Neural progenitor cell (in vitro differentiated cells): Measurements from ENCODE around the gene ARMH3. TPM values are rescaled to one million over a fixed set of nuclear protein-coding genes. Genes with fewer than 3 reads are reported as not detected.
A peak's percentile ranks its signal among the peaks of the same experiment; 100 is the strongest.
"Not testable (repeated sequence)": the region's sequence is repeated elsewhere in the genome, so short reads cannot be mapped to it uniquely, and the experiment has no call there.

ENCODE experiments used
- DNase-seq: peaks from one replicate; pipeline ENCODE4 v3.0.0-alpha.2; 2016; ENCODE audit warnings: low spot score
- H2AFZ ChIP-seq: fragments of 200-600 bp; sonication (generic); replicated peaks from 2 replicates; pipeline ENCODE4 v1.6.1; 2016; ENCODE audit warnings: antibody characterized with exemption
- H3F3A ChIP-seq: fragments of 200-600 bp; sonication (generic); 2 replicates; pipeline ENCODE4 v1.6.1; 2016; ENCODE audit warnings: antibody characterized with exemption, low read depth
- H3K27ac ChIP-seq: fragments of 200-600 bp; sonication (generic); 2 replicates; pipeline ENCODE4 v1.5.1; 2016; ENCODE audit warnings: mild to moderate bottlenecking
- H3K27me3 ChIP-seq: fragments of 200-600 bp; sonication (generic); 2 replicates; pipeline ENCODE4 v1.6.1; 2016; ENCODE audit warnings: mild to moderate bottlenecking, moderate library complexity
- H3K36me3 ChIP-seq: fragments of 200-600 bp; sonication (generic); 2 replicates; pipeline ENCODE4 v1.5.1; 2016
- H3K4me1 ChIP-seq: fragments of 200-600 bp; sonication (generic); 2 replicates; pipeline ENCODE4 v1.6.1; 2016; ENCODE audit warnings: mixed run types
- H3K4me2 ChIP-seq: fragments of 200-600 bp; sonication (generic); 2 replicates; pipeline ENCODE4 v1.6.1; 2016
- H3K4me3 ChIP-seq: fragments of 200-600 bp; sonication (generic); 2 replicates; pipeline ENCODE4 v1.5.1; 2016
- H3K79me2 ChIP-seq: fragments of 200-600 bp; sonication (generic); 2 replicates; pipeline ENCODE4 v1.6.1; 2016; ENCODE audit warnings: low read depth
- H3K9ac ChIP-seq: fragments of 200-600 bp; sonication (generic); 2 replicates; pipeline ENCODE4 v1.6.1; 2016
- H3K9me3 ChIP-seq: fragments of 200-600 bp; sonication (generic); 2 replicates; pipeline ENCODE4 v1.5.1; 2016; ENCODE audit warnings: low read depth
- H4K20me1 ChIP-seq: fragments of 200-600 bp; sonication (generic); 2 replicates; pipeline ENCODE4 v1.6.1; 2016; ENCODE audit warnings: low read depth
- H3K27ac Mint-ChIP-seq: 3 replicates; pipeline ENCODE4 v1.8.0; 2021; ENCODE audit warnings: mixed read lengths
- H3K27me3 Mint-ChIP-seq: 2 replicates; pipeline ENCODE4 v1.8.0; 2022; ENCODE audit warnings: low read depth, mild to moderate bottlenecking, inconsistent platforms, moderate library complexity, mixed read lengths; ENCODE audit not compliant: insufficient read depth
- H3K36me3 Mint-ChIP-seq: 3 replicates; pipeline ENCODE4 v1.8.0; 2021; ENCODE audit warnings: mixed read lengths
- H3K4me1 Mint-ChIP-seq: 3 replicates; pipeline ENCODE4 v1.8.0; 2021; ENCODE audit warnings: mixed read lengths
- H3K4me3 Mint-ChIP-seq: 3 replicates; pipeline ENCODE4 v1.8.0; 2021; ENCODE audit warnings: mild to moderate bottlenecking, moderate library complexity, mixed read lengths
- H3K9me3 Mint-ChIP-seq: 3 replicates; pipeline ENCODE4 v1.8.0; 2020; ENCODE audit warnings: mixed read lengths
- CTCF ChIP-seq: fragments of 200-600 bp; sonication (generic); IDR thresholded peaks from 2 replicates; pipeline ENCODE4 v1.5.1; 2017; ENCODE audit warnings: antibody characterized with exemption, mild to moderate bottlenecking
- EZH2 ChIP-seq: fragments of 200-600 bp; sonication (generic); IDR thresholded peaks from 2 replicates; pipeline ENCODE4 v1.6.1; 2017; ENCODE audit warnings: antibody characterized with exemption, mild to moderate bottlenecking, moderate library complexity
- EZH2phosphoT487 ChIP-seq: fragments of 200-600 bp; sonication (generic); IDR thresholded peaks from 2 replicates; pipeline ENCODE4 v1.6.1; 2017; ENCODE audit warnings: antibody characterized with exemption
- total RNA-seq: library from RNA; depleted of rRNA; stranded (reverse); fragments of >200 nt; gene quantifications from 2 replicates; pipeline ENCODE4 v1.2.3, GENCODE V29; 2015; ENCODE audit warnings: low replicate concordance

Gene ARMH3
- total RNA-seq, 1 donor from 2014 or later = 14.5 TPM

GRCh38 chr10:102059987-102060386 is 4.0 kb upstream of the ARMH3 start:
- Mint-ChIP-seq H3K36me3 (no peaks in the 10 kb centered on the region), H3K27ac (no peak overlapping the region), H3K9me3 (no peaks in the 10 kb centered on the region), H3K27me3 (peaks cover 16% of the 10 kb centered on the region), H3K4me1 (peaks cover 7% of the 10 kb centered on the region), H3K4me3 (no peak overlapping the region)
- Histone ChIP-seq H3K4me1 (no peaks in the 10 kb centered on the region), H3K4me2 (no peak overlapping the region), H4K20me1 (peaks cover 5% of the 10 kb centered on the region), H3K27ac (no peak overlapping the region), H3K4me3 (no peak overlapping the region), H3K9me3 (no peaks in the 10 kb centered on the region), H3F3A (peaks cover 20% of the 10 kb centered on the region), H3K9ac (no peak overlapping the region), H3K36me3 (no peaks in the 10 kb centered on the region), H2AFZ (no peak overlapping the region), H3K27me3 (peaks cover 14% of the 10 kb centered on the region), H3K79me2 (peaks cover 6% of the 10 kb centered on the region)
- no peak for TF ChIP-seq EZH2
- DNase-seq = no peak

GRCh38 chr10:102054881-102055646 is 909 bp downstream of the ARMH3 start:
- Histone ChIP-seq H3K79me2 (peaks cover 56% of the 10 kb centered on the region), H3K4me3 (peak overlapping the region; percentile 81), H3K4me2 (peak overlapping the region; percentile 88), H3F3A (peaks cover 18% of the 10 kb centered on the region), H2AFZ (peak overlapping the region; percentile 90), H3K27ac (peak overlapping the region; percentile 49), H4K20me1 (peaks cover 46% of the 10 kb centered on the region)
- H3K4me1 ChIP-seq, H3K9me3 ChIP-seq, H3K27me3 ChIP-seq, DNase-seq, H3K27me3 Mint-ChIP-seq, H3K9me3 Mint-ChIP-seq, H3K36me3 ChIP-seq, H3K36me3 Mint-ChIP-seq, H3K9ac ChIP-seq: not testable (repeated sequence)
- Mint-ChIP-seq H3K4me3 (peak overlapping the region; percentile 98), H3K27ac (peak overlapping the region; percentile 92), H3K4me1 (peaks cover 17% of the 10 kb centered on the region)

- Mint-ChIP-seq H3K4me3 (no peak overlapping the region), H3K4me1 (peaks cover 9% of the 10 kb centered on the region), H3K36me3 (no peaks in the 10 kb centered on the region), H3K27ac (no peak overlapping the region), H3K27me3 (no peaks in the 10 kb centered on the region), H3K9me3 (no peaks in the 10 kb centered on the region)
- Histone ChIP-seq H3K27me3 (no peaks in the 10 kb centered on the region), H3K9me3 (no peaks in the 10 kb centered on the region), H3F3A (no peaks in the 10 kb centered on the region), H3K4me3 (no peak overlapping the region), H2AFZ (no peak overlapping the region), H3K36me3 (no peaks in the 10 kb centered on the region), H3K4me2 (no peak overlapping the region), H4K20me1 (peaks cover 53% of the 10 kb centered on the region), H3K9ac (no peak overlapping the region), H3K79me2 (peaks cover 97% of the 10 kb centered on the region), H3K4me1 (no peaks in the 10 kb centered on the region), H3K27ac (no peak overlapping the region)
- TF ChIP-seq CTCF (no peak), EZH2phosphoT487 (no peak), EZH2 (no peak)
- DNase-seq = no peak
Measured at GRCh38 chr10:102046095-102046494, 9.9 kb downstream of the ARMH3 start.

- Histone ChIP-seq H3K36me3 (no peaks in the 10 kb centered on the region), H3K4me1 (no peaks in the 10 kb centered on the region), H3K9ac (no peak overlapping the region), H4K20me1 (peaks cover 55% of the 10 kb centered on the region), H3K27me3 (no peaks in the 10 kb centered on the region), H3K27ac (no peak overlapping the region), H3K4me2 (no peak overlapping the region), H2AFZ (no peak overlapping the region), H3K9me3 (no peaks in the 10 kb centered on the region), H3K79me2 (peaks cover 97% of the 10 kb centered on the region), H3F3A (no peaks in the 10 kb centered on the region), H3K4me3 (no peak overlapping the region)
- Mint-ChIP-seq H3K4me3 (no peak overlapping the region), H3K9me3 (no peaks in the 10 kb centered on the region), H3K36me3 (no peaks in the 10 kb centered on the region), H3K27ac (no peak overlapping the region), H3K4me1 (peaks cover 9% of the 10 kb centered on the region), H3K27me3 (no peaks in the 10 kb centered on the region)
- DNase-seq = no peak
- no peak for TF ChIP-seq CTCF
- TF ChIP-seq EZH2 = no peak
Measured at GRCh38 chr10:102045292-102045691, 10.7 kb downstream of the ARMH3 start.
